Lung (tissue), 12 donors: ENCODE data around the gene DLG2. TPM values are rescaled to one million over a fixed set of nuclear protein-coding genes. Genes with fewer than 3 reads are reported as not detected.

Experiments
- ATAC-seq: fragments of 200-7000 bp; cut with Tn5 transposase; one replicate; pipeline ENCODE4 v1.9.1; 2020; ENCODE audit warnings: moderate number of reproducible peaks; ENCODE audit not compliant: insufficient read depth, low FRiP score
- DNase-seq, 3 donors: peaks; one replicate each; pipeline ENCODE4 v3.0.0-alpha.2; 2013 to 2017
- H3K27ac ChIP-seq, 2 donors: one replicate each; pipeline ENCODE4 v1.5.1; 2013; ENCODE audit warnings: mild to moderate bottlenecking in 2 of 2, moderate library complexity in 2 of 2, control low read depth in 1 of 2, inconsistent platforms in 1 of 2, low read depth in 1 of 2, low read length in 1 of 2
- H3K27me3 ChIP-seq, 3 donors: one replicate each; pipeline ENCODE4 v1.5.1; 2013; ENCODE audit warnings: low read length in 2 of 3; ENCODE audit not compliant: control insufficient read depth in 3 of 3, insufficient read depth in 3 of 3
- H3K36me3 ChIP-seq, 4 donors: one replicate each; pipeline ENCODE4 v1.5.1; 2013; ENCODE audit warnings: low read length in 4 of 4, mild to moderate bottlenecking in 1 of 4, moderate library complexity in 1 of 4; ENCODE audit not compliant: control insufficient read depth in 4 of 4, insufficient read depth in 4 of 4
- H3K4me1 ChIP-seq, 5 donors: one replicate each; pipeline ENCODE4 v1.5.1; 2013; ENCODE audit warnings: low read length in 5 of 5, mild to moderate bottlenecking in 2 of 5, moderate library complexity in 1 of 5; ENCODE audit not compliant: control insufficient read depth in 5 of 5, insufficient read depth in 5 of 5
- H3K4me3 ChIP-seq: one replicate; pipeline ENCODE4 v1.5.1; 2013; ENCODE audit warnings: mild to moderate bottlenecking, control low read depth, moderate library complexity
- H3K9ac ChIP-seq, 2 donors: one replicate each; pipeline ENCODE4 v1.5.1; 2013; ENCODE audit warnings: low read length in 2 of 2, control low read depth in 1 of 2; ENCODE audit not compliant: insufficient read depth in 1 of 2
- H3K9me3 ChIP-seq, 4 donors: one replicate each; pipeline ENCODE4 v1.5.1; 2013; ENCODE audit warnings: low read length in 3 of 4, mild to moderate bottlenecking in 1 of 4, moderate library complexity in 1 of 4; ENCODE audit not compliant: control insufficient read depth in 4 of 4, insufficient read depth in 3 of 4
- CTCF ChIP-seq: IDR thresholded peaks from 2 replicates; pipeline ENCODE4 v1.5.1; 2012; ENCODE audit warnings: mild to moderate bottlenecking; ENCODE audit errors: control extremely low read depth, extremely low read depth
- WGBS, 2 donors: extraction: QIAGEN DNeasy Blood & Tissue Kit; methylation state at CpG; one replicate each; pipeline ENCODE4 v1.1.7; 2013; 5-methylcytosine and 5-hydroxymethylcytosine counted together
- polyA plus RNA-seq, 2 donors: library from polyadenylated mRNA; stranded (reverse); fragments of 200-250 nt; gene quantifications; one replicate each; pipeline ENCODE4 v1.2.1, GENCODE V29; 2013
- total RNA-seq, 2 donors: library from RNA; depleted of rRNA in 1 of 2; stranded (reverse); fragments of >200 nt in 1 of 2; gene quantifications; one replicate each; pipeline ENCODE4 v1.2.1, GENCODE V29; 2014 to 2021
- donor health status: control.
- donor health status: control.
- donor health status: Bipolar disorder and iron deficiency.
- donor health status: healthy.
- donor health status: DM: yes; HTN: yes; CAD: no.

Gene DLG2
- total and polyA plus RNA-seq, 4 donors, result 0.32 to 24.1 (median 5.4) TPM

- DNase-seq (no peak), ATAC-seq (no peak)
- no peak for TF ChIP-seq CTCF
- WGBS, 2 donors, result 84 to 91% methylated on average over 3 of the region's 3 CpGs
- no peaks in the 10 kb centered on the region for H3K4me1 ChIP-seq
- H3K4me3 ChIP-seq, result no peak overlapping the region
- no peaks in the 10 kb centered on the region for H3K36me3 ChIP-seq
- H3K9me3 ChIP-seq, result no peaks in the 10 kb centered on the region
- H3K27me3 ChIP-seq, result no peaks in the 10 kb centered on the region
- no peak overlapping the region for H3K9ac ChIP-seq
- no peak overlapping the region for H3K27ac ChIP-seq
These were observed 1383.4 kb downstream of the DLG2 start for GRCh38 chr11:84243629-84244263.

GRCh38 chr11:84241343-84242131 lies 1385.6 kb downstream of the DLG2 start:
- TF ChIP-seq CTCF, result no peak
- Histone ChIP-seq H3K27me3 (no peaks in the 10 kb centered on the region), H3K27ac (no peak overlapping the region), H3K4me1 (no peaks in the 10 kb centered on the region), H3K9ac (no peak overlapping the region), H3K36me3 (no peaks in the 10 kb centered on the region), H3K4me3 (no peak overlapping the region), H3K9me3 (no peaks in the 10 kb centered on the region)
- no peak for ATAC-seq
- WGBS, 2 donors, result 60 to 73% methylated on average over 5 of the region's 5 CpGs
- DNase-seq, result no peak

- ATAC-seq (no peak), DNase-seq (no peak)
- Histone ChIP-seq H3K36me3 (no peaks in the 10 kb centered on the region), H3K9me3 (no peaks in the 10 kb centered on the region), H3K4me1 (no peaks in the 10 kb centered on the region), H3K4me3 (no peak overlapping the region), H3K27ac (no peak overlapping the region), H3K27me3 (no peaks in the 10 kb centered on the region), H3K9ac (no peak overlapping the region)
- TF ChIP-seq CTCF, result no peak
- WGBS, 2 donors, result 92 to 100% methylated on average over 1 of the region's 1 CpG
These were observed 1386.3 kb downstream of the DLG2 start for GRCh38 chr11:84240847-84241246.
